ENCODE results near the gene HDAC3.
"Not testable (repeated sequence)": the region's sequence is repeated elsewhere in the genome, so short reads cannot be mapped to it uniquely, and the experiment has no call there.

HDAC3 gene

GRCh38 chr5:141617682-141618029 is 19.0 kb downstream of the HDAC3 start:
- DNase-seq (ENCODE audit: low read depth): no peak
- no peak for TF ChIP-seq CTCF (IDR thresholded peaks at IDR 0.05; ENCODE audit: control insufficient read depth, insufficient read depth, low read depth, low read length, missing control alignments)
- peak overlapping the region; percentile 63 for H3K4me3 ChIP-seq (ENCODE audit: control insufficient read depth, low read depth, low read length)

GRCh38 chr5:141617128-141617527 is 19.5 kb downstream of the HDAC3 start:
- no peak overlapping the region for H3K4me3 ChIP-seq (ENCODE audit: control insufficient read depth, low read depth, low read length)
- TF ChIP-seq CTCF (IDR thresholded peaks at IDR 0.05; ENCODE audit: control insufficient read depth, insufficient read depth, low read depth, low read length, missing control alignments): no peak
- no peak for DNase-seq (ENCODE audit: low read depth)

GRCh38 chr5:141615991-141616720 is 20.5 kb downstream of the HDAC3 start:
- no peak overlapping the region for H3K4me3 ChIP-seq (ENCODE audit: control insufficient read depth, low read depth, low read length)
- DNase-seq (ENCODE audit: low read depth): no peak
- TF ChIP-seq CTCF (IDR thresholded peaks at IDR 0.05; ENCODE audit: control insufficient read depth, insufficient read depth, low read depth, low read length, missing control alignments): no peak

- DNase-seq (ENCODE audit: low read depth): no peak
- no peak for TF ChIP-seq CTCF (IDR thresholded peaks at IDR 0.05; ENCODE audit: control insufficient read depth, insufficient read depth, low read depth, low read length, missing control alignments)
- no peak overlapping the region for H3K4me3 ChIP-seq (ENCODE audit: control insufficient read depth, low read depth, low read length)
These were observed 23.3 kb downstream of the HDAC3 start for GRCh38 chr5:141613344-141613743.

GRCh38 chr5:141611289-141611688 is 25.4 kb downstream of the HDAC3 start:
- TF ChIP-seq CTCF (IDR thresholded peaks at IDR 0.05; ENCODE audit: control insufficient read depth, insufficient read depth, low read depth, low read length, missing control alignments): no peak
- DNase-seq (ENCODE audit: low read depth): no peak
- H3K4me3 ChIP-seq (ENCODE audit: control insufficient read depth, low read depth, low read length): no peak overlapping the region

- not testable (repeated sequence) for DNase-seq (ENCODE audit: low read depth); H3K4me3 ChIP-seq (ENCODE audit: control insufficient read depth, low read depth, low read length)
These were observed 26.7 kb downstream of the HDAC3 start for GRCh38 chr5:141609921-141610320.

GRCh38 chr5:141609044-141609443 is 27.6 kb downstream of the HDAC3 start:
- TF ChIP-seq CTCF (IDR thresholded peaks at IDR 0.05; ENCODE audit: control insufficient read depth, insufficient read depth, low read depth, low read length, missing control alignments): no peak

More at GRCh38 chr5:141609044-141609443, 27.6 kb downstream of the HDAC3 start:
- DNase-seq (ENCODE audit: low read depth): no peak
- H3K4me3 ChIP-seq (ENCODE audit: control insufficient read depth, low read depth, low read length): no peak overlapping the region

Data from AG09309 (cell line).